DMS79 (cell line): ENCODE results near the gene ACOT4.
"Not testable (repeated sequence)": the region's sequence is repeated elsewhere in the genome, so short reads cannot be mapped to it uniquely, and the experiment has no call there.

Source experiments
- DNase-seq: peaks from one replicate; lab custom pipeline; 2025; lab: John Stamatoyannopoulos, UW

ACOT4 gene

GRCh38 chr14:73633116-73634010, 41.7 kb downstream of the ACOT4 start:
- peak; percentile 69 for DNase-seq

GRCh38 chr14:73634011-73634833, 42.5 kb downstream of the ACOT4 start:
- peak; percentile 29 for DNase-seq

- not testable (repeated sequence) for DNase-seq
Measured at GRCh38 chr14:73636355-73636754, 44.7 kb downstream of the ACOT4 start.

- DNase-seq = no peak
Measured at GRCh38 chr14:73637830-73638229, 46.2 kb downstream of the ACOT4 start.

- DNase-seq = no peak
Measured at GRCh38 chr14:73640796-73641365, 49.2 kb downstream of the ACOT4 start.

- peak; percentile 93 for DNase-seq
Measured at GRCh38 chr14:73644531-73645247, 53.0 kb downstream of the ACOT4 start, which contains the start of gene DNAL1. TSS of gene DNAL1 (plus strand) at chr14:73644986. CDS start at chr14:73645040, 54 bp downstream.

- no peak for DNase-seq
Measured at GRCh38 chr14:73645248-73645610, 53.6 kb downstream of the ACOT4 start.
